ELF-1 (cell line): ENCODE measurements around the gene HNRNPH2.

ENCODE experiments used
- DNase-seq: peaks from one replicate; pipeline ENCODE4 v3.0.0-alpha.2; 2016; ENCODE audit warnings: low read depth, low spot score

The HNRNPH2 gene

DNA sequence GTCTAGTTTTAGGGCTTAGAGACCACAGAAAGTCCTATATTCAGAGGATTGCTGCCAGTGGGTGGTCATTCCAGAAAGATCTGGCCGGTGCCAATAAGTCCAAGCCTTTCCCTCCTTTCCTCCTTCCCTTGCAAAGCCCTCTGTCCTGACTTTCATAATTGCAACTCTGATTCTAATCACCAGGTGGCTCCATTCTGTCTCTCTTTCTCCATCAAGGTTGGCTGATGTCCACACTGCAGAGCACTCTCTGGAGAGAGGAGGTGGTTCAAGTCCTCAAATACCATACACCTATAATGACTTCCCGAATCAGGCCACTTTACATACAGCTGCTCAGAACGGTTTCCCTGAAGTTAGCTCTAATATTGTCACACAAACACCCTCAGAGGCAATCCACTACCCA is 54.9 kb downstream of the HNRNPH2 start:
- DNase-seq, result peak; percentile 23
